ACC112 (cell line): Measurements from ENCODE around the gene PARP9.
A peak's percentile ranks its signal among the peaks of the same experiment; 100 is the strongest.

ENCODE experiments used
- H2AFZ ChIP-seq: fragments of 200-600 bp; sonication (generic); one replicate; pipeline ENCODE4 v1.6.0; 2017; ENCODE audit warnings: antibody characterized with exemption, low read length; ENCODE audit not compliant: unreplicated experiment
- H3K27ac ChIP-seq: fragments of 200-600 bp; sonication (generic); 2 replicates; pipeline ENCODE4 v1.5.1; 2014; ENCODE audit warnings: low read depth, mild to moderate bottlenecking, antibody characterized with exemption, low read length, moderate library complexity
- H3K27me3 ChIP-seq: fragments of 200-600 bp; sonication (generic); 2 replicates; pipeline ENCODE4 v1.6.1; 2014; ENCODE audit warnings: mild to moderate bottlenecking, antibody characterized with exemption, low read length, moderate library complexity, mixed read lengths; ENCODE audit not compliant: insufficient read depth
- H3K36me3 ChIP-seq: fragments of 200-600 bp; sonication (generic); 2 replicates; pipeline ENCODE4 v1.6.1; 2016; ENCODE audit warnings: mild to moderate bottlenecking, antibody characterized with exemption, low read length, moderate library complexity, mixed read lengths; ENCODE audit not compliant: insufficient read depth
- H3K4me1 ChIP-seq: fragments of 200-600 bp; sonication (generic); one replicate; pipeline ENCODE4 v1.6.1; 2016; ENCODE audit warnings: low read length, mixed read lengths; ENCODE audit not compliant: insufficient read depth, unreplicated experiment, control insufficient read depth
- H3K4me3 ChIP-seq: fragments of 200-600 bp; sonication (generic); 2 replicates; pipeline ENCODE4 v1.5.1; 2014; ENCODE audit warnings: mild to moderate bottlenecking, low read depth, low read length
- H3K79me2 ChIP-seq: fragments of 200-600 bp; sonication (generic); one replicate; pipeline ENCODE4 v1.6.0; 2016; ENCODE audit warnings: low read length; ENCODE audit not compliant: control insufficient read depth, unreplicated experiment, insufficient read depth

The PARP9 gene

DNA sequence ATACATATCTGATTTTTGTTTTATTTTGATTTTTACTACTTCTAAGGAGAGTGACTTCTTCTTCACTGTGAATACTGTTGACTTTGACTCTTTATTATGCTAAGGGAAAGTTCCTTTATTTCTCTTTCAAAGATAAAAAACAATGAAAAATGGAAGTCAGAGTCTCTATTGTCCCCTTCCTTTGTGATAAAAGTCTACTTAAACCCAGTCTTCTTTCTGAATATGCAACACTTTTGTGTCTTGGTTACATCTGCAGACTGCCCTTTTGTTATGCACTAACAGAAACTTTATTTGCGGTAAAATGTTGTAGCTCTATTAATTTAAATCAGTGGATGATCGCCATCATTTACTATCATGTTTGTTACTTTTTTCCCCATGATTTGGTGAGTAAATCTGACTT lies 26.5 kb upstream of the PARP9 start:
- Histone ChIP-seq H3K79me2 (no peaks in the 10 kb centered on the region), H3K36me3 (no peaks in the 10 kb centered on the region), H3K4me1 (no peaks in the 10 kb centered on the region), H3K27ac (no peak overlapping the region), H3K27me3 (no peaks in the 10 kb centered on the region), H2AFZ (no peak overlapping the region), H3K4me3 (no peak overlapping the region)

DNA sequence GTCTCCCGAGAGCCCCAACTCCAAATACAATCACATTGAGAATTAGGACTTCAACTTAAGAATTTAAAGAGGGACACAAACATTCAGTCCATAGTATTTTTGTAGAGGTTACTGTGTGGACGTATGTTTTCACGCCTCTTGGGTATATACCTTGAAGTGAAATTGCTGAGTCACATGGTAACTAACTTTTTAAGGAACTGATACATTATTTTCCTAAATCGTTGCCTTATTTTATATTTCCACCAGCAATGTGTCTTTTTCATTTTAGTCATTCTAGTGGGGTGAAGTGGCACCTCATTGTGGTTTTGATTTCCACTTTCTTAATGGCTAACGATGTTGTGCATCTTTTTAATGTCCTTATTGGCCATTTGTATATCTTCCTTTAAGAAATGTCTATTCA lies 25.2 kb upstream of the PARP9 start:
- no peaks in the 10 kb centered on the region for H3K79me2 ChIP-seq
- no peak overlapping the region for H3K4me3 ChIP-seq
- H3K27me3 ChIP-seq = no peaks in the 10 kb centered on the region
- H2AFZ ChIP-seq = no peak overlapping the region
- H3K36me3 ChIP-seq = no peaks in the 10 kb centered on the region
- no peak overlapping the region for H3K27ac ChIP-seq
- H3K4me1 ChIP-seq = no peaks in the 10 kb centered on the region

DNA sequence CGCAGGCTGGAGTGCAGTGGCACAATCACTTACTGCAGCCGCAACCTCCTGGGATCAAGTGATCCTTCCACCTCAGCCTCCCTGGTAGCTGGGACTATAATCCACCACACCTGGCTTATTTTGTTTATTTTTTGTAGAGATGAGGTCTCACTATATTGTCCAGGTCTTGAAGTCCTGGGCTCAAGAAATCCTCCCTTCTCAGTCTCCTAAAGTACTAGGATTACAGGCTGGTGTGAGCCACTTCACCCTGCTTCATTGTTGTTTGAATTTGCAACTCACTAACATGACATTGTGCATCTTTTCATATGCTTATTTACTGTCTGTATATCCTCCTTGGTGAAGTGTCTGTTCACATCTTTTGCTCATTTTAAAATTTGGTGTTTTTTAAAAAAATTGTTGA lies 23.5 kb upstream of the PARP9 start:
- Histone ChIP-seq H3K79me2 (no peaks in the 10 kb centered on the region), H3K27me3 (no peaks in the 10 kb centered on the region), H3K36me3 (no peaks in the 10 kb centered on the region), H3K4me3 (no peak overlapping the region), H2AFZ (no peak overlapping the region), H3K4me1 (no peaks in the 10 kb centered on the region), H3K27ac (no peak overlapping the region)

DNA sequence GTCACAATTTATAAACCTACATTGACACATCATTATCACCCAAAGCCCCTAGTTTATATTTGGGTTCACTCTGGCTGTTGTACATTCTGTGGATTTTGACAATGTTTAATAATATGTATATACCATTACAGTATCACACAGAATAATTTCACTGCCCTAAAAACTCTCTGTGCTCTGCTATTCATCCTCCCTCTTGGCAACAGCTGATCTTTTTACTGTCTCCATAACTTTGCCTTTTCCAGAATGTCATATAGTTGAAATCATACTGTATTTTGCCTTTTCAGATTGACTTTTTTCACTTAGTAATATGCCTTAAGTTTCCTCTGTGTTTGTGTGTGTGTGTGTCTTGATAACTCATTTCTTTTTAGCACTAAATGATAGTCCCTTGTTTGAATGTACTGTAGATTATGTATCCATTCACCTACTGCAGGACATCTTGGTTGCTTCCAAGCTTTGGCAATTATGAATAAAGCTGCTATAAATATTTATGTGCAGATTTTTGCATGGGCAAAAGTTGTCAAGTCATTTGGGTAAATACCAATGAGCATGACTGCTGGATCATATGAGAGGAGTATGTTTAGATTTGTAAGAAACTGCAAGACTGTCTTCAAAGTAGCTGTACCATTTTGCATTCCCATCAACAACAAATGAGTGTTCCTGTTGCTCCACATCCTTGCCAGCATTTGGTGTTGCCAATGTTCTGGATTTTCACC lies 22.8 kb upstream of the PARP9 start:
- Histone ChIP-seq H3K36me3 (no peaks in the 10 kb centered on the region), H3K27ac (no peak overlapping the region), H3K4me3 (no peak overlapping the region), H3K4me1 (no peaks in the 10 kb centered on the region), H2AFZ (no peak overlapping the region), H3K27me3 (no peaks in the 10 kb centered on the region), H3K79me2 (no peaks in the 10 kb centered on the region)

DNA sequence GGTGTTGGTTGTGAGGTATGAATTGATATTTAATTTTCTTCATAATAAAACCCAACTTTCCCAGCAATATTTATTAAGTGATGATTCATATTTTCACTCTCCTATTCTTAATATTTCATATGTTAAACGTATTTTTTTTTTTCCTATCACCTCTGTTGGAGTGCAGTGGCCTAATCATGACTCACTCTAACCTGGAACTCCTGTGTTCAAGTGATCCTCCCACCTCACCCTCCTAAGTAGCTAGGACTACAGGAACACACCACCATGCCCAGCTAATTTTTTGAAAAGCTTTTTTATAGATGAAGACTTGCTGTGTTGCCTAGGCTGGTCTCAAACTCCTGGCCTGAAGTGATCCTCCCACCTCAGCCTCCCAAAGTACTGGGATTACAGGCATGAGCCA lies 22.0 kb upstream of the PARP9 start:
- no peaks in the 10 kb centered on the region for H3K4me1 ChIP-seq
- H3K4me3 ChIP-seq = no peak overlapping the region
- H3K79me2 ChIP-seq = no peaks in the 10 kb centered on the region
- no peaks in the 10 kb centered on the region for H3K27me3 ChIP-seq
- no peaks in the 10 kb centered on the region for H3K36me3 ChIP-seq
- no peak overlapping the region for H3K27ac ChIP-seq
- H2AFZ ChIP-seq = no peak overlapping the region

DNA sequence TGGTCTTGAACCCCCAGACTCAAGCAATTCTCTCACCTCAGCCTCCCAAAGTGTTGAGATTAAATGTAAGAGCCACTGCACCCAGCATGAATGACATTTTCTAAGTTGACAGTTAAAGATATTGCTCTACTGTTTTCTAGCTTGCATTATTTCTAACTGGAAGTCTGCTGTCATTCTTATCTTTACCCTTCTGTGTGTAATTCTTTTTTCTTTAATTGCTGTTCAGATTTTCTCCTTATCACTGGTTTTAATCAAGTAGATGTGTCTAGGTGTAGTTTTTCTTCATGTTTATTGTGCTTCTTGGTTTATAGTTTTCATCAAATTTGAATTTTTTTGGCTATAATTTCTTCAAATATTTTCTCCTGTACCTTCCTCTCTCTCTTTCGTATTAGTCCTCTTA lies 18.3 kb upstream of the PARP9 start:
- Histone ChIP-seq H3K36me3 (no peaks in the 10 kb centered on the region), H2AFZ (no peak overlapping the region), H3K4me1 (no peaks in the 10 kb centered on the region), H3K27ac (no peak overlapping the region), H3K79me2 (no peaks in the 10 kb centered on the region), H3K27me3 (no peaks in the 10 kb centered on the region), H3K4me3 (no peak overlapping the region)

DNA sequence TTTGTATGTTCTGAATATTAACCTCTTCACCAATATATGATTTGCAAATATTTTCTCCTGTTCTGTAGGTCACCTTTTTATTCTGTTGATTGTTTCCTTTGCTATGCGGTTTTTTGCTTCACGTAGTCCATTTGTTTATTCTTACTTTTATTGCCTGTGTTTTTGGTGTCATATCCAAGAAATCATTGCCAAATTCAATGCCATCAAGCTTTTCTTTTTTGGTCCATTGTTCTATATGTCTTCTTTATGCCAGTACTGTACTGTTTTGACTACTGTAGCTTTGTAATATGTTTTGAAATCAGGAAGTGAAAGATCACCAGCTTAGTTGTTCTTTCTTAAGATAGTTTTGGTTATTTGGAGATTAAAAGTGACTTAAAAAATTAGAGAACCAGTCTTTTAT lies 17.5 kb upstream of the PARP9 start:
- Histone ChIP-seq H3K4me1 (peaks cover under 1% of the 10 kb centered on the region), H3K79me2 (no peaks in the 10 kb centered on the region), H3K27me3 (no peaks in the 10 kb centered on the region), H3K27ac (no peak overlapping the region), H3K4me3 (no peak overlapping the region), H2AFZ (no peak overlapping the region), H3K36me3 (no peaks in the 10 kb centered on the region)

DNA sequence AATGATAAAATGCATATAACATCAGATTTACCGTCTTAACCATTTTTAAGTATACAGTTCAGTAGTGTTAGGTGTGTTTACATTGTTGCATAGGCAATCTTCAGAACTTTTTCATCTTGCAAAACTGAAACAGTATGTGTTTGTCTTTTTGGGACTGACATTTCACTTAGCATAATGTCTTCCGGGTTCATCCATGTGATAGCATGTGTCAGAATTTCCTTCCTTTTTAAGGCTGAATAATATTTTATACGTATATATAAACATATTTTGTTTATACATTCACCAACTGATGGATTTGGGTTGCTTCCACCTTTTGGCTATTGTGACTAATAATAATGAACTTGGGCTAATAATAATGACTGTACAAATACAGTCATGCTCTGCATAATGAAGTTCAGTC lies 16.4 kb upstream of the PARP9 start:
- Histone ChIP-seq H2AFZ (no peak overlapping the region), H3K27ac (no peak overlapping the region), H3K27me3 (no peaks in the 10 kb centered on the region), H3K4me1 (peaks cover 8% of the 10 kb centered on the region), H3K36me3 (no peaks in the 10 kb centered on the region), H3K79me2 (no peaks in the 10 kb centered on the region), H3K4me3 (no peak overlapping the region)

DNA sequence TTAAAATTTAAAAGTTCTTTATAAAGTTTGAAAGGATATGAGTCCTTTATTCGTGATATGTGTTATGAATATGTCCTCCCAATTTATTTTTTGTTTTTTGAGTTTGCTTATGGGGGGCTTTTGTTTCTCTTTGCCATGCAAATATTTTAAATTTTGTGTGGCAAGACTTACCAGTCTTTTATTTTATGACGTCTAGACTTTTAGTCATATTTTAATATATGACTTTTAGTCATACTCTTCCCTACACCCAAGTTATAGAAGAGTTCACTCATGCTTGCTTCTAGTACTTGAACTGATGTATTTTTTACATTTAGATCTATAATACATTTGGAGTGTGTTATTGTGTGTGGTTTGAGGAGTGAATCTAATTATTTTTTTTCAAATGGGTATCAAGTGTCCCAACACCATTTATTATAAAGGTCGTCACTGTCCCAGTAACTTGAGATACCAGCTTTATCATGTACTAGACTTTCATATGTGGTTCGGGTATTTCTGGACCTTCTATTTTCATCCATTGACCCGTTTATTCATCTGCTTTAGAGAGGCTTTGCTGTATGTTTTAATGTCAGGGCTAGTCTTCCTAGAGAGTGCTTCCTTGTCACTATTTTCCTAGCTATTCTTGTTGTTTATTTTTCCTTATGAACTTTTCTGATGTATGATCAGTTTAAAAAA lies 14.1 kb upstream of the PARP9 start:
- H2AFZ ChIP-seq = peak overlapping the region; percentile 100
- H3K27ac ChIP-seq = no peak overlapping the region
- H3K4me3 ChIP-seq = peak overlapping the region; percentile 84
- no peaks in the 10 kb centered on the region for H3K79me2 ChIP-seq
- H3K27me3 ChIP-seq = no peaks in the 10 kb centered on the region
- 0 out of 2 replicates have a peak, but pooled peaks cover 3% of the 10 kb centered on the region for H3K36me3 ChIP-seq
- H3K4me1 ChIP-seq = peaks cover 14% of the 10 kb centered on the region

DNA sequence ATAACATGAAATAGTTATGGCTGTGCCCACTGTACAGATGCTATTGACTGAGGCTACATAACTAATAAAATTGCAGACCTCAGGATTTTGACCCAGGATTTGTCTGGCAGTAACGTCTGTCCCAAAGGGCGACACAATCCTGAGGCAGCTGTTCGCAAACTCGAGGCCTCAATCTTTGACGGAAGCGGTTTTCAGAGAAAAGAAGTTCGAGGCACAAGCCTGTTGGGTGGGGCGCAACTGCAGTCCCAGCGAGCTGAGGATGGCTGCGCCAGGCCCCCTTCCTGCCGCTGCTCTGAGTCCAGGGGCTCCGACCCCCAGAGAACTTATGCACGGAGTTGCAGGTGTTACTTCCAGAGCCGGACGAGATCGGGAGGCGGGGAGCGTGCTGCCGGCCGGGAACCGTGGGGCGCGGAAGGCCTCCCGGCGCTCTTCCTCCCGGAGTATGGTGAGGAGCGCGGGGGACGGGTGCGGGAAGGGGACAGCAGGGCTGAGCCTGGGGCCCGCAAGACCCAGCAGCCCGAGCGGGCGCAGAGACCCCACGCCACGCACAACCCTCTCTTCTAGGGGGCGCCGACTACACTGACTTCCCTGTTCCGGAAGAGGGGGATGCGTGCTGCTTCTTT lies 13.4 kb upstream of the PARP9 start, which contains the start of gene PARP15:
PARP15 (plus strand) TSS at position 242 of the 623 bp plus-strand sequence; CDS start at position 260, 18 bp downstream.
- H3K4me1 ChIP-seq = peaks cover 21% of the 10 kb centered on the region
- H3K4me3 ChIP-seq = peak within 1 kb of the TSS; percentile 84
- no peaks in the 10 kb centered on the region for H3K27me3 ChIP-seq
- H3K36me3 ChIP-seq = 0 out of 2 replicates have a peak, but pooled peaks cover 3% of the 10 kb centered on the region
- no peaks in the 10 kb centered on the region for H3K79me2 ChIP-seq
- H3K27ac ChIP-seq = no peak within 1 kb of the TSS
- H2AFZ ChIP-seq = peak within 1 kb of the TSS; percentile 100
